Pancreas (tissue), 10 donors: ENCODE results near the gene PODN. TPM values are rescaled to one million over a fixed set of nuclear protein-coding genes. Genes with fewer than 3 reads are reported as not detected.

Experiments used
- ATAC-seq, 4 donors: fragments of 200-7000 bp; cut with Tn5 transposase; one replicate each; pipeline versions ENCODE4 v1.8.0 to v1.9.1; 2020; ENCODE audit warnings: mild to moderate bottlenecking in 4 of 4, moderate library complexity in 4 of 4
- DNase-seq, 6 donors: peaks; one replicate each; pipeline ENCODE4 v3.0.0-alpha.2; 2020
- FAIRE-seq: peaks from 2 replicates; lab custom pipeline; 2012; peaks lifted over from hg19 to GRCh38; lab: Jason Lieb, UNC
- H3K27ac ChIP-seq, 4 donors: fragments of 200-600 bp; sonication (generic); 1 replicate in 3 of 4; 2 replicates in 1 of 4; pipeline versions ENCODE4 v1.5.0 to v1.8.0; 2020
- H3K27me3 ChIP-seq, 4 donors: fragments of 200-600 bp; one replicate each; pipeline ENCODE4 v1.8.0; 2021
- H3K36me3 ChIP-seq, 3 donors: fragments of 200-600 bp; sonication (generic) in 1 of 3; one replicate each; pipeline versions ENCODE4 v1.5.0 to v1.8.0; 2020 to 2021
- H3K4me1 ChIP-seq, 3 donors: fragments of 200-600 bp; one replicate each; pipeline ENCODE4 v1.8.0; 2021
- H3K4me3 ChIP-seq, 4 donors: fragments of 200-600 bp; sonication (generic) in 2 of 4; one replicate each; pipeline versions ENCODE4 v1.5.0 to v1.8.0; 2020 to 2021
- H3K9me3 ChIP-seq, 4 donors: fragments of 200-600 bp; one replicate each; pipeline ENCODE4 v1.8.0; 2021
- WGBS, 2 donors: extraction: QIAGEN DNeasy Blood & Tissue Kit; methylation state at CpG; one replicate each; pipeline ENCODE4 v1.1.7; 2013; 5-methylcytosine and 5-hydroxymethylcytosine counted together
- intact Hi-C, 3 donors: fragments of 100-400 bp; cut with DNase I; formaldehyde crosslinking; loops; one replicate each; pipeline versions ENCODE4 v1.11.1 to v1.14.2; 2022
- polyA plus RNA-seq, 2 donors: library from polyadenylated mRNA; stranded (reverse); fragments of 200-250 nt; gene quantifications; one replicate each; pipeline ENCODE4 v1.2.3, GENCODE V29; 2013
- total RNA-seq, 6 donors: library from RNA; stranded (reverse); fragmentation: NEBNext Ultra II Directional in 4 of 6; extraction: Animal tissue kit (Norgen Biotek cat#: 25700) in 4 of 6; gene quantifications; one replicate each; pipeline versions ENCODE4 v1.2.1 to v1.2.4, GENCODE V29; 2021 to 2023
- TF ChIP-seq, protein P1 (sequence below), 4 donors: fragments of 200-600 bp; sonication (generic) in 3 of 4; IDR thresholded peaks; one replicate each; pipeline versions ENCODE4 v1.5.0 to v1.8.0; 2021; ENCODE audit warnings: antibody characterized with exemption in 4 of 4
- donor health status: healthy with polysubstance abuse.
- donor health status: DM: no; HTN: no; CAD: no; lungs with moderate emphysema.
- donor health status: DM: no; HTN: no; CAD: no.
- donor health status: control.
- donor health status: control.
- donor health status: Bipolar disorder and iron deficiency.
- donor health status: DM: yes; HTN: yes; CAD: no.
- donor health status: DM: no; HTN: no; CAD: no.
- donor health status: DM: no; HTN: no; CAD: no.
- donor health status: DM: yes; HTN: yes; CAD: no.

PODN gene
- total and polyA plus RNA-seq, 8 donors: 1.8 to 14.9 (median 10.2) TPM

- DNase-seq: no peak
- no peak for ATAC-seq
Observed at GRCh38 chr1:53020588-53020987, 41.4 kb upstream of the PODN start.

GRCh38 chr1:53022179-53022578 is 39.8 kb upstream of the PODN start:
- TF ChIP-seq, protein P1, sequence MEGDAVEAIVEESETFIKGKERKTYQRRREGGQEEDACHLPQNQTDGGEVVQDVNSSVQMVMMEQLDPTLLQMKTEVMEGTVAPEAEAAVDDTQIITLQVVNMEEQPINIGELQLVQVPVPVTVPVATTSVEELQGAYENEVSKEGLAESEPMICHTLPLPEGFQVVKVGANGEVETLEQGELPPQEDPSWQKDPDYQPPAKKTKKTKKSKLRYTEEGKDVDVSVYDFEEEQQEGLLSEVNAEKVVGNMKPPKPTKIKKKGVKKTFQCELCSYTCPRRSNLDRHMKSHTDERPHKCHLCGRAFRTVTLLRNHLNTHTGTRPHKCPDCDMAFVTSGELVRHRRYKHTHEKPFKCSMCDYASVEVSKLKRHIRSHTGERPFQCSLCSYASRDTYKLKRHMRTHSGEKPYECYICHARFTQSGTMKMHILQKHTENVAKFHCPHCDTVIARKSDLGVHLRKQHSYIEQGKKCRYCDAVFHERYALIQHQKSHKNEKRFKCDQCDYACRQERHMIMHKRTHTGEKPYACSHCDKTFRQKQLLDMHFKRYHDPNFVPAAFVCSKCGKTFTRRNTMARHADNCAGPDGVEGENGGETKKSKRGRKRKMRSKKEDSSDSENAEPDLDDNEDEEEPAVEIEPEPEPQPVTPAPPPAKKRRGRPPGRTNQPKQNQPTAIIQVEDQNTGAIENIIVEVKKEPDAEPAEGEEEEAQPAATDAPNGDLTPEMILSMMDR (IDR thresholded peaks at IDR 0.05): no peak
- H3K9me3 ChIP-seq: no peaks in the 10 kb centered on the region
- ATAC-seq (no peak), FAIRE-seq (no peak), DNase-seq (no peak)
- no peak overlapping the region for H3K27ac ChIP-seq
- WGBS, 2 donors: 92 to 96% methylated on average over 1 of the region's 1 CpG
- H3K4me3 ChIP-seq: no peak overlapping the region
- intact Hi-C loops: no loop called here
- no peaks in the 10 kb centered on the region for H3K36me3 ChIP-seq
- H3K27me3 ChIP-seq: no peaks in the 10 kb centered on the region
- peaks cover 0 to 5% (median 4%) of the 10 kb centered on the region in 3 donors for H3K4me1 ChIP-seq

More at GRCh38 chr1:53020588-53020987, 41.4 kb upstream of the PODN start:
- intact Hi-C loops: no loop called here
- no peak for FAIRE-seq
- Histone ChIP-seq H3K27ac (no peak overlapping the region), H3K4me1 (peaks cover 0 to 12% (median 5%) of the 10 kb centered on the region in 3 donors), H3K27me3 (no peaks in the 10 kb centered on the region), H3K36me3 (no peaks in the 10 kb centered on the region), H3K4me3 (no peak overlapping the region), H3K9me3 (no peaks in the 10 kb centered on the region)
- TF ChIP-seq, protein P1 (IDR thresholded peaks at IDR 0.05): no peak
- 85 to 86% methylated on average over 5 of the region's 5 CpGs for WGBS, 2 donors

DNA sequence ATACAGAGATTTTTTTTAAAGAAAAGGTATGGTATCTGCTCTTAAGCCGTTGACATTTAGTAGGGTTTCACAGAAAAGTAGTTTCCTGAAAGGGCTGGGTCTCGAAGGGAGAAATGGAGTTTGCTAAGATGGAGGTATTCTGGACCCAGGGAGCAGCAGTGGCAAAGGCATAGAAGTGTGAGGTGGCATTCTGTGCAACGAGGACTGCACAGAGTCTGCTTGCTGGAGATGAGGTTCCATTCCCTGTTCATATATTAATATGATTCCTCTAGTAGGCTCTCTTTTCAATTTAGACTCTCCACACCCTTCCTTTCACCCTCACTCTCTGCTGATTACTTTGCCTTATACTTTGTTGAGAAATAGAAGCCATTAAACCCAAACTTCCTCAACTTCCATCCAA is 38.5 kb upstream of the PODN start:
- Histone ChIP-seq H3K4me1 (peaks cover 0 to 5% (median 4%) of the 10 kb centered on the region in 3 donors), H3K27me3 (no peaks in the 10 kb centered on the region), H3K9me3 (no peaks in the 10 kb centered on the region), H3K27ac (no peak overlapping the region), H3K36me3 (no peaks in the 10 kb centered on the region), H3K4me3 (no peak overlapping the region)
- FAIRE-seq: no peak
- TF ChIP-seq, protein P1 (IDR thresholded peaks at IDR 0.05): no peak
- no peak for DNase-seq
- 88 to 89% methylated on average over 3 of the region's 3 CpGs for WGBS, 2 donors
- ATAC-seq: no peak
- intact Hi-C loops: no loop called here

DNA sequence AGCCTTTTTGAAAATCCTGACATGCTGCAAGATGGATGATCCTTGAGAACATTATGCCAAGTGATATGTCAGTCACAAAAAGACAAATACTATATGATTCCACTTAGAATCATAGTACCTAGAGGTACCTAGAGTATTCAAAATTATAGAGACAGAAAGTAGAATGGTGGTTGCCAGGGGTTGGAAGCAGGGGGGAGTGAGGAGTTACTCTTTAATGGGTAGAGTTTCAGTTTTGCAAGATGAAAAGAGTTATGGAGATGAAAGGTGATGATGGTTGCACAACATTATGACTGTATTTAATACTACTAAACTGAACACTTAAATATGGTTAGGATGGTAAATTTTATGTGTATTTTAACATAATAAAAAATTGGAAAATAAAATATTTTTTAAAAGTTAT is 37.9 kb upstream of the PODN start:
- TF ChIP-seq, protein P1 (IDR thresholded peaks at IDR 0.05): no peak
- Histone ChIP-seq H3K27ac (no peak overlapping the region), H3K36me3 (peaks cover 0 to under 1% (median 0%) of the 10 kb centered on the region in 3 donors), H3K4me3 (no peak overlapping the region), H3K9me3 (no peaks in the 10 kb centered on the region), H3K4me1 (peaks cover 0 to 5% (median 4%) of the 10 kb centered on the region in 3 donors), H3K27me3 (no peaks in the 10 kb centered on the region)
- intact Hi-C loops: no loop called here
- DNase-seq (no peak), FAIRE-seq (no peak), ATAC-seq (no peak)

GRCh38 chr1:53025034-53025768 is 36.8 kb upstream of the PODN start:
- Histone ChIP-seq H3K36me3 (peaks cover 0 to 6% (median 0%) of the 10 kb centered on the region in 3 donors), H3K9me3 (no peaks in the 10 kb centered on the region), H3K27ac (peak overlapping the region in 1 of 4 donors; percentile 30), H3K4me1 (peaks cover 0 to 5% (median 4%) of the 10 kb centered on the region in 3 donors), H3K27me3 (no peaks in the 10 kb centered on the region), H3K4me3 (no peak overlapping the region)
- ATAC-seq (peak; percentile 46 to 86 (median 72)), DNase-seq (peak in 1 of 6 donors; percentile 22), FAIRE-seq (no peak)
- intact Hi-C loops: no loop called here
- TF ChIP-seq, protein P1 (IDR thresholded peaks at IDR 0.05): no peak
- WGBS, 2 donors: 52 to 53% methylated on average over 2 of the region's 2 CpGs
